Measurements from ENCODE around the gene CALR.
A peak's percentile ranks its signal among the peaks of the same experiment; 100 is the strongest.
"Not testable (repeated sequence)": the region's sequence is repeated elsewhere in the genome, so short reads cannot be mapped to it uniquely, and the experiment has no call there.

CALR gene

DNA sequence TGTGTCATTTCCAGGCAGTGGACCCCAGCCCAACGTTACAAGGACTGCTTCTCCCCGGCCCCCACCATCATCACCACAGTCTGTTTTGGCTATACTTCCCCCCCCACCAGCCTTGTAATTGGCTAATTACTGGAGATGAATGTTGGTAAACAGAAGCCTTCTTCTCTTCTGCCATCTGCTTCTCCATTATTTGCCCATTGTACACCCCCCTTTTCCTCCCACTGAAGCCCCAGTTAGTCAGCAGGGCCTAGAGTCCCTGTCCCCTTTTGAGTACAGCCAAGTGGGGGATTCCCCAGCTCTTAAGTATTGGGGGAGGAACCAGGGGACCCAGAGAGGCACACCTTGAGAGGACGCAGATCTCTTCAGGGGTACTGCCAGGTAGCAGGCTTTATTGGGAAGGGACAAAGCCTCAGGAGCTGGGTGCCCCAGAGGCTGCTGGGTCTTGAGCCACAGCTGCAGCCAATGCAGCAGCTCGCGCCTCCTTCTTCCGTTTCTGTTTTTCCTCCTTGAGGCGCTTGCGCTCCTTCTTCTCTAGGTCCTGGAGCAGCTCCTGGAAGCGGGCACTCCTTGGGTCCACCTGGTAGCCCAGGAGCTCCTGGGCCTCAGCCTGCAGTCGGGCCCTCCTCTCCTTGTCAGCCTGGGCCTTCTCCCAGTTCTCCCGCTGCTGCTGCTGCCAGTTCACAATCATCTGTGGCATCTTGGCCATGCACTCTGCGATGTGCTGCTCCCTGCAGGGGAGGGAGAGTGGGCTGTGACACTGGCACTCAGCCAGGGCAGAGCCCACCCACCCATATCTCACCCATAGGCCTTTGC is 15.6 kb downstream of the CALR start:
- peak; percentile 11 for DNase-seq

GRCh38 chr19:12954612-12954962 is 16.2 kb downstream of the CALR start:
- DNase-seq = no peak

DNA sequence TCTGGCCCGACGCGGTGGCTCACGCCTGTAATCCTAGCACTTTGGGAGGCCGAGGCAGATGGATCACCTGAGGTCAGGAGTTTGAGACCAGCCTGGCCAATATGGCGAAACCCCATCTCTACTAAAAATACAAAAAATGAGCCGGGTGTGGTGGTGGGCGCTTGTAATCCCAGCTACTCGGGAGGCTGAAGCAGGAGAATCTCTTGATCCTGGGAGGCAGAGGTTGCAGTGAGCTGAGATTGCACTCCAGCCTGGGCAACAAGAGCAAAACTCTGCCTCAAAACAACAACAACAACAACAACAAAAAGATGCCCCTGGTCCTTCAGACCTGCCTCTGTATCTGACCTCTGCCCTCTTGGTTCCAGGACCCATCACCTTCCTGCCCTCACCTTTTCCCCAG is 17.2 kb downstream of the CALR start:
- not testable (repeated sequence) for DNase-seq

DNA sequence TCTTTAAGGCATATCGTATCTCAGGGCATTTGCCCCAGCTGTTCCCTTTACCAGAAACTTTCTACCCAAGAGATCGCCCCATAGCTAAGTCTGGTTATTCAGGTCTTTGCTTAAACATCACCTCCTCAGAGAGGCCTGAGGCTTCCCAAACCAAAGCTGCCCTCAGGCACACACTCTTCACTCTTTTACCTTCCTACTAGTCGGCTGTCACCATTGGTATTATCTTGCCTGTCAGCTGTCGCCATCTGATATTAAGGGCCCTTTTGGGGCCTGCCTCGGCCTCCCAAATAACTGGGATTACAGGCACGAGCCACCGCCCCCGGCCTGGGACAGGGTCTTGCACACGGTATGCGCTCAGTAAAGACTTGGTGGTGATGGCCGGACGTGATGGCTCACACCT is 17.6 kb downstream of the CALR start:
- DNase-seq = no peak

GRCh38 chr19:12956446-12957388 is 18.3 kb downstream of the CALR start, which contains the start of gene GADD45GIP1:
GADD45GIP1 (minus strand) TSS chr19:12957223; CDS start chr19:12957212, 11 bp downstream.
- peak; percentile 75 for DNase-seq

DNA sequence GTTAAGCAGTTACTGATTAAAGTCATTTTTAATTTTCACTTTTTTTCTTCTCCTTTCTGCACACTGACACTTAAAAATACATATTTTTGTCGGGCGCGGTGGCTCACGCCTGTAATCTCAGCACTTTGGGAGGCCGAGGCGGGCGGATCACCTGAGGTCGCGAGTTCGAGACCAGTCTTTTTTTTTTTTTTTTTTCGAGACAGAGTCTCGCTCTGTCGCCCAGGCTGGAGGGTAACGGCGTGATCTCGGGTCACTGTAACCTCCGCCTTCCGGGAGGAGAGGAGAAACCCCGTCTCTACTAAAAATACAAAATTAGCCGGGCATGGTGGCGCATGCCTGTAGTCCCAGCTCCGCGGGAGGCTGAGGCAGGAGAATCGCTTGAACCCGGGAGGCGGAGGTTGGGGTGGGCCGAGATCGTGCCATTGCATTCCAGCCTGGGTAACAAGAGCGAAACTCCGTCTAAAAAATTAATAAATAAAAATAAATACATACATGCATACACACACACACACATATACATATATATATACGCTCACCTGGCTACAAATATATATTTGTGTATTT is 19.1 kb downstream of the CALR start:
- DNase-seq = not testable (repeated sequence)

GRCh38 chr19:12959481-12959880 is 21.1 kb downstream of the CALR start:
- no peak for DNase-seq

GRCh38 chr19:12965017-12965811 is 26.8 kb downstream of the CALR start:
- DNase-seq = peak; percentile 75

GRCh38 chr19:12965812-12966135 is 27.4 kb downstream of the CALR start:
- no peak for DNase-seq

DNA sequence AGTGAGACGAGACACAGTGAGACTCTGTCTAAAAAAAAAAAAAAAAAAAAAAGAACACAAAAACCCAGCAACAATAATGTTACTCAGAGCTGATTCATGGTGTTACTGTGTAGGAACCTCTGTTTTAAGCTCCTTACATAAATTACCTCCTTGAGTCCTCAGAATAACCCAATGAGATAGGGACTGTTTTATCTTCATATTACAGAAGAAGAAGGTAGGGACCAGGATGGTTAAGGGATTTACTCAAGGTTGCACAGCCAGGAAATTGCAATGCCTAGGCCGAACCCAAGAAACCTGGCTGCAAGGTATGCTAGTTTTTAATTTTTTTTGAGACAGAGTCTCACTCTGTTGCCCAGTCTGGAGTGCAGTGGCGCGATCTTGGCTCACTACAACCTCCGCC is 29.5 kb downstream of the CALR start:
- DNase-seq = no peak

DNA sequence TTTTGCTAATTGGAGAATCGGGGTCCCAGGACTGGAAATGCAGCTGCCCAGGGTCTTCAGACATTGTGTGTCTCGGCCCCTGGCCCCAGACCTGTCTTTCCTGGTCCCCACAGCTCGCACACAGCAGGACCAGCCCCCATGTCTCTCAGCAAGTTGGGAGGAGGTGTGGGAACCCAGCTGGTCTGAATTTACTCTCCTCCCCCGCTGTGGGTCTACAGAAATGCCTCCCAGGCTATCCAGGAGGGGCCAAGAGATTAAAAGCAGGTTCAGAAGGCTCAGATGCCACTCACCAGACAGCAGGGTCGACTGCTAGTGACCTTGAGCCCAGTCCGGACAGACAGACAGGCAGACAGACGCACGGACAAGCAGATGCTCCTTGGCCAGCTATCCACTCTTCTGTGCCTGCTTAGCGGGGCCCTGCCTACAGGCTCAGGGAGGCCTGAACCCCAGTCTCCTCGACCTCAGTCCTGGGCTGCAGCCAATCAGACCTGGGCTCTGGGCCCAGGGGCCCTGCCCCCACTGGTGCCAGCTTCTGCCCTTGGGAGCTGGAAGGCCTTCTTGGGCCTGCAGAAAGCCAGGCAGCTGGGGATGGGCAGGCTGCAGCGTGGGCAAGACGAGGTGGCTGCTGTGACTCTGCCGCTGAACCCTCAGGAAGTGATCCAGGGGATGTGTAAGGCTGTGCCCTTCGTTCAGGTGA is 31.0 kb downstream of the CALR start, which contains the start of gene DAND5:
Gene DAND5, plus strand, starts transcription at position 285 of the 697 bp plus-strand sequence. Its CDS starts 85 bp downstream, at position 370.
- no peak for DNase-seq

DNA sequence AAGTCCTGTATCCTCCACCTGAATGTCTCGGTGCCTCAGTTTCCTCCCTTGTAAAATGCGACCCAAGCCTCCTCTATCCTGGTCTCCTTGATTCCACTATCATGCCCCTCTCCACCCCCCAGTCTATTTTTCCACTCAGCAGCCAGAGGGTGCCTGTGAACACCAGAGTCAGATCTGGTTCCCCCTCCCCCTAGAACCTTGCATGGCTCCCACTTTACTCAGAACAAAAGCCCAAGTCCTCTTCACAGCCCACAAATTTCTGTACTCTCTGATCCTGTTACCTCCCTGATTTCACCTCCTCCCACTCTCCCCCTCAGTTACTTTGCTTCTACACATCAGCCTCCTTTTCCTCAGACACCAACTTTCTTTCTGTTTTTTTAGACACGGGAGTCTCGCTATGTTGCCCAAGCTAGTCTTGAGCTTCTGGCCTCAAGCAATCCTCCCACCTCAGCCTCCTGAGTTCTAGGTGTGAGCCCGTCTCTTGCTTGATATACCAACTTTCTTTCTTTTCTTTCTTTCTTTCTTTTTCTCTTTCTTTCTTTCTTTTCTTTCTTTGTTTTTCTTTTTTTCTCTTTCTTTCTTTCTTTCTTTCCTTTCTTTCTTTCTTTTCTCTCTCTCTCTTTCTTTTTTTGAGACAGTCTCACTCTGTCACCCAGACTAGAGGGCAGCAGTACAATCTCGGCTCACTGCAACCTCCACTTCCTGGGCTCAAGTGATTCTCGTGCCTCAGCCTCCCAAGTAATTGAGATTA is 31.8 kb downstream of the CALR start:
- DNase-seq = no peak

DNA sequence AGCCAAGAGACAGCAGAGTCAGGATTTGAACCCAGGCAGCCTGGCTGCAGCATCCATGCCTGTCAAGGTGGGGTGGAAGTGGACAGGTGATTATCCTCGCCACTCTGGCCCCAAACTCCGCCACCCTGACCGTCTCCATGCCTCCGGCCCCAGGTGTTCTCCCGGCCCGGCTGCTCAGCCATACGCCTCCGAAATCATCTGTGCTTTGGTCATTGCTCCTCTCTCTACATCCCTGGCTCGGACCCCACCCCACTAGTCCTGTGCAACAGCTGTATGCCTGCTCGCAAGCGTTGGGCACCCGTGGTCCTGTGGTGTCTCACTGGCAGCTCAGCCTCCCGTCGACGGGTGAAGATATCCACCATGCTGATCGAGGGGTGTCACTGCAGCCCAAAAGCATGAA is 34.8 kb downstream of the CALR start:
- no peak for DNase-seq

GRCh38 chr19:12974301-12975220 is 36.2 kb downstream of the CALR start:
- DNase-seq = no peak

DNA sequence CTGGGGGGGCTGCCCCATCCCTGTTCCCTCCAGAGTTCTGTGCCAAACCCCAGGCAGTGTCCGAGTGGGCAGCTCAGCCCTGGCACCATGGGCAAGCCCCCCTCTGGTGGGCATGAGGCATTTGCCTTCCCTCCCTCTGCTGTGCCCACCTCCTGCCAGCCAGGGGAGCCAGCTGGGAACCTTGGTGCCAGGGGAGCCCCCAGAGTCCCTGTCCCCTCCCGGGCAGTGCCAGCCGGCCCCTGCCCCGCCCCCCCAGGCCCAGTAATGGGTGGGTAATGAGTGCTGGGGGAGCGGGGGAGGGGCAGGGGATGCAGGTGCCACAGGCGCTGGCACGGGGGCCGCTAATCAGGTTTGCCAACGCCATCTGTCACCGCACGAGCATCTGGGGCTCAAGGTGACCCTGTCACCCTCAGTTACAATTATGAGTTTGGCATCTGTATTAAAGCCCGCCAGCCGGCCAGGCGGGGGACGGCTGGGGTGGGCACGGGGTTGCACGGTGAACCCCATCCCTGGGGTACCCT is 36.9 kb downstream of the CALR start:
- no peak for DNase-seq

- not testable (repeated sequence) for DNase-seq
These were observed 37.7 kb downstream of the CALR start for GRCh38 chr19:12976109-12976508.

DNA sequence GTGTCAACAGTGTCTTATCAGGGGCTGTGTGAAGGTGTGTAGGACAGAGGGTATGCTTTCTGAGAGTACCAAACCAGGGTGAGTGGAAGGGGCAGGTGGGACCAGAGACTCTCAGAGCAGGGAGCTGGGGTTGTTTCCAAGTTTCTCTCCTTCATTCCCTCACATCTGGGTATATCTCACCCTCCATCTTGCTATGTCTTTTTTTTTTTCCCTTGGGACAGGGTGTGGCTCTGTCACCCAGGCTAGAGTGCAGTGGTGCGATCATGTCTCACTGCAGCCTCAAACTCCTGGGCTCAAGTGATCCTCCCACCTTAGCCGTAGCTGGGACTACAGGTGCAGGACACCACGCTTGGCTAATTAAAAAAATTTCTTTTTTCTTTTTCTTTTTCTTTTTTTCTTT is 41.6 kb downstream of the CALR start:
- DNase-seq = no peak

GRCh38 chr19:12982648-12983047 is 44.2 kb downstream of the CALR start:
- DNase-seq = no peak

- no peak for DNase-seq
These were observed 44.7 kb downstream of the CALR start for GRCh38 chr19:12983091-12983490.
